Neural cell (in vitro differentiated cells): ENCODE data around the gene EMILIN2. TPM values are rescaled to one million over a fixed set of nuclear protein-coding genes. Genes with fewer than 3 reads are reported as not detected.

Experiments
- H2AFZ ChIP-seq: fragments of 200-600, 300-800 bp; sonication (generic), shearing (Covaris generic); 2 replicates; pipeline ENCODE4 v1.6.0; 2014; ENCODE audit warnings: low read depth, mild to moderate bottlenecking, antibody characterized with exemption, low read length, moderate library complexity
- H3F3A ChIP-seq: fragments of 200-600 bp; shearing (Covaris generic); 2 replicates; pipeline ENCODE4 v1.6.1; 2016; ENCODE audit warnings: mild to moderate bottlenecking, moderate library complexity, mixed read lengths, antibody characterized with exemption, low read length; ENCODE audit not compliant: insufficient read depth, poor library complexity, severe bottlenecking
- H3K27ac ChIP-seq: fragments of 200-600, 300-800 bp; sonication (generic), shearing (Covaris generic); 2 replicates; pipeline ENCODE4 v1.5.1; 2014; ENCODE audit warnings: mild to moderate bottlenecking, low read length, moderate library complexity
- H3K27me3 ChIP-seq: fragments of 300-800, 200-600 bp; sonication (generic), shearing (Covaris generic); 2 replicates; pipeline ENCODE4 v1.6.0; 2014; ENCODE audit warnings: mild to moderate bottlenecking, low read depth, low read length, moderate library complexity; ENCODE audit not compliant: insufficient read depth
- H3K36me3 ChIP-seq: fragments of 300-800, 200-600 bp; sonication (generic), shearing (Covaris generic); 2 replicates; pipeline ENCODE4 v1.5.1; 2014; ENCODE audit warnings: mild to moderate bottlenecking, antibody characterized with exemption, low read length, moderate library complexity; ENCODE audit not compliant: insufficient read depth
- H3K4me2 ChIP-seq: fragments of 300-800, 200-600 bp; sonication (generic), shearing (Covaris generic); 2 replicates; pipeline ENCODE4 v1.6.0; 2014; ENCODE audit warnings: mild to moderate bottlenecking, low read length
- H3K4me3 ChIP-seq: fragments of 300-800, 200-600 bp; sonication (generic), shearing (Covaris generic); 2 replicates; pipeline ENCODE4 v1.5.1; 2014; ENCODE audit warnings: mild to moderate bottlenecking, low read length, moderate library complexity
- H3K79me2 ChIP-seq: fragments of 200-600 bp; shearing (Covaris generic); replicated peaks from 2 replicates; pipeline ENCODE4 v1.6.0; 2014; ENCODE audit warnings: mild to moderate bottlenecking, low read length, moderate library complexity; ENCODE audit not compliant: insufficient read depth
- H3K9ac ChIP-seq: fragments of 300-800, 200-600 bp; sonication (generic), shearing (Covaris generic); 2 replicates; pipeline ENCODE4 v1.6.1; 2016; ENCODE audit warnings: mild to moderate bottlenecking, low read length, mixed read lengths
- H3K9me2 ChIP-seq: fragments of 200-600 bp; shearing (Covaris generic); 2 replicates; pipeline ENCODE4 v1.6.1; 2016; ENCODE audit warnings: mild to moderate bottlenecking, low read length, mixed read lengths; ENCODE audit not compliant: insufficient read depth
- H3K9me3 ChIP-seq: fragments of 200-600, 300-800 bp; sonication (generic), shearing (Covaris generic); 2 replicates; pipeline ENCODE4 v1.6.1; 2016; ENCODE audit warnings: mild to moderate bottlenecking, mixed run types, low read length, moderate library complexity, mixed read lengths
- H4K20me1 ChIP-seq: fragments of 200-600 bp; shearing (Covaris generic); 2 replicates; pipeline ENCODE4 v1.6.1; 2016; ENCODE audit warnings: mild to moderate bottlenecking, mixed run types; ENCODE audit not compliant: insufficient read depth
- EP300 ChIP-seq: fragments of 450-650 bp; conservative IDR thresholded peaks from 2 replicates; pipeline ENCODE4 v1.6.1; 2014; ENCODE audit warnings: antibody characterized with exemption, mild to moderate bottlenecking, moderate library complexity; ENCODE audit not compliant: poor library complexity, severe bottlenecking
- EZH2 ChIP-seq: fragments of 200-600, 300-800 bp; shearing (Covaris generic), sonication (generic); IDR thresholded peaks from 2 replicates; pipeline ENCODE4 v1.6.1; 2014; ENCODE audit warnings: antibody characterized with exemption, low read length, borderline replicate concordance, mild to moderate bottlenecking; ENCODE audit not compliant: insufficient read depth, poor library complexity, severe bottlenecking
- MXI1 ChIP-seq: fragments of 450-650 bp; conservative IDR thresholded peaks from 2 replicates; pipeline ENCODE4 v1.6.1; 2014; ENCODE audit warnings: antibody characterized with exemption, mild to moderate bottlenecking; ENCODE audit not compliant: poor library complexity, severe bottlenecking
- POLR2AphosphoS5 ChIP-seq: IDR thresholded peaks from 2 replicates; pipeline ENCODE4 v1.6.1; 2012
- RAD21 ChIP-seq: fragments of 450-650 bp; conservative IDR thresholded peaks from 2 replicates; pipeline ENCODE4 v1.6.1; 2014; ENCODE audit warnings: antibody characterized with exemption, mild to moderate bottlenecking, moderate library complexity
- REST ChIP-seq: IDR thresholded peaks from 2 replicates; pipeline ENCODE4 v1.6.1; 2012; ENCODE audit warnings: borderline replicate concordance
- SMC3 ChIP-seq: fragments of 450-650 bp; conservative IDR thresholded peaks from 2 replicates; pipeline ENCODE4 v1.6.1; 2014; ENCODE audit warnings: antibody characterized with exemption, mild to moderate bottlenecking, moderate library complexity; ENCODE audit not compliant: poor library complexity
- TAF1 ChIP-seq: IDR thresholded peaks from 2 replicates; pipeline ENCODE4 v1.6.1; 2012; ENCODE audit warnings: low read depth
- polyA plus RNA-seq: library from polyadenylated mRNA; depleted of rRNA; stranded (reverse); fragments of >200 nt; gene quantifications from 2 replicates; pipeline ENCODE4 v1.2.3, GENCODE V29; 2014
- TF ChIP-seq, protein P1 (sequence below): fragments of 450-650 bp; IDR thresholded peaks from 2 replicates; pipeline ENCODE4 v1.5.1; 2014; ENCODE audit warnings: antibody characterized with exemption, mild to moderate bottlenecking, moderate library complexity; ENCODE audit not compliant: poor library complexity, severe bottlenecking

The EMILIN2 gene
- polyA plus RNA-seq, 1 donor from 2014 or later, result not detected

DNA sequence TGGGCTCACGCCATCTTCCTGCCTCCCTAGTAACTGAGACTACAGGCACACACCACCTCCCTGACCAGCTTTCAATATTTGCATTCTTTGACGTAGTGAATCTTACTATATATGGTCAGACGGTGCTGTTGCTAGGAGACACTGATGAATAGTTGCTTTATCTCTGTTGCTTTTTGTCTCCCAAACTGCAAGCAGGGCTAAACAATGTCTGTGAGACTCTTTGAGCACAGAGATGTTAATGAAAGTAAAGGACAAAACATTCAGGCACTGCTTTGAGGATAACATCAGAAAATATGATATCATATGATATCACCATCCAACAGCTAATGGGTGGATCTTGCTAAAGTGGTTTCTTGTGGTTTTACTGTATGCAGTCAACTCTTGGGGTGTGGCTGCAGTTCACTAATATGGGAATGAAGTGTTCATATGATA is 43.0 kb downstream of the EMILIN2 start:
- Histone ChIP-seq H3K79me2 (no peaks in the 10 kb centered on the region), H3K27me3 (no peaks in the 10 kb centered on the region), H3F3A (no peaks in the 10 kb centered on the region), H3K36me3 (no peaks in the 10 kb centered on the region), H4K20me1 (no peaks in the 10 kb centered on the region), H3K4me2 (no peak overlapping the region), H2AFZ (no peak overlapping the region), H3K4me3 (no peak overlapping the region), H3K9me2 (no peaks in the 10 kb centered on the region), H3K27ac (no peak overlapping the region), H3K9ac (no peak overlapping the region), H3K9me3 (no peaks in the 10 kb centered on the region)
- TF ChIP-seq POLR2AphosphoS5, result no peak
- TF ChIP-seq SMC3, result no peak

GRCh38 chr18:2890606-2891005 is 43.8 kb downstream of the EMILIN2 start:
- TF ChIP-seq EP300 (no peak), SMC3 (no peak), POLR2AphosphoS5 (no peak), EZH2 (no peak), RAD21 (no peak), REST (no peak), MXI1 (no peak), TAF1 (no peak)
- TF ChIP-seq, protein P1, sequence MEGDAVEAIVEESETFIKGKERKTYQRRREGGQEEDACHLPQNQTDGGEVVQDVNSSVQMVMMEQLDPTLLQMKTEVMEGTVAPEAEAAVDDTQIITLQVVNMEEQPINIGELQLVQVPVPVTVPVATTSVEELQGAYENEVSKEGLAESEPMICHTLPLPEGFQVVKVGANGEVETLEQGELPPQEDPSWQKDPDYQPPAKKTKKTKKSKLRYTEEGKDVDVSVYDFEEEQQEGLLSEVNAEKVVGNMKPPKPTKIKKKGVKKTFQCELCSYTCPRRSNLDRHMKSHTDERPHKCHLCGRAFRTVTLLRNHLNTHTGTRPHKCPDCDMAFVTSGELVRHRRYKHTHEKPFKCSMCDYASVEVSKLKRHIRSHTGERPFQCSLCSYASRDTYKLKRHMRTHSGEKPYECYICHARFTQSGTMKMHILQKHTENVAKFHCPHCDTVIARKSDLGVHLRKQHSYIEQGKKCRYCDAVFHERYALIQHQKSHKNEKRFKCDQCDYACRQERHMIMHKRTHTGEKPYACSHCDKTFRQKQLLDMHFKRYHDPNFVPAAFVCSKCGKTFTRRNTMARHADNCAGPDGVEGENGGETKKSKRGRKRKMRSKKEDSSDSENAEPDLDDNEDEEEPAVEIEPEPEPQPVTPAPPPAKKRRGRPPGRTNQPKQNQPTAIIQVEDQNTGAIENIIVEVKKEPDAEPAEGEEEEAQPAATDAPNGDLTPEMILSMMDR, result no peak
- Histone ChIP-seq H3K27me3 (no peaks in the 10 kb centered on the region), H3K9ac (no peak overlapping the region), H3F3A (no peaks in the 10 kb centered on the region), H3K9me2 (no peaks in the 10 kb centered on the region), H3K4me2 (no peak overlapping the region), H3K36me3 (no peaks in the 10 kb centered on the region), H3K27ac (no peak overlapping the region), H4K20me1 (no peaks in the 10 kb centered on the region), H3K9me3 (no peaks in the 10 kb centered on the region), H3K4me3 (no peak overlapping the region), H3K79me2 (no peaks in the 10 kb centered on the region), H2AFZ (no peak overlapping the region)
